KMS-11 (cell line): ENCODE measurements around the gene KRTAP10-11.
"Not testable (repeated sequence)": the region's sequence is repeated elsewhere in the genome, so short reads cannot be mapped to it uniquely, and the experiment has no call there.

Experiments used
- H2AFZ ChIP-seq: fragments of 200-600 bp; sonication (generic); 2 replicates; pipeline ENCODE4 v1.6.1; 2016; ENCODE audit warnings: antibody characterized with exemption, mixed run types, low read depth
- H3K27ac ChIP-seq: fragments of 200-600 bp; sonication (generic); 2 replicates; pipeline ENCODE4 v1.6.1; 2016; ENCODE audit warnings: mild to moderate bottlenecking, mixed run types
- H3K27me3 ChIP-seq: fragments of 200-600 bp; sonication (generic); 2 replicates; pipeline ENCODE4 v1.6.1; 2017; ENCODE audit warnings: mild to moderate bottlenecking, low read depth, mixed run types, moderate library complexity; ENCODE audit not compliant: insufficient read depth
- H3K36me3 ChIP-seq: fragments of 200-600 bp; sonication (generic); 2 replicates; pipeline ENCODE4 v1.6.1; 2017; ENCODE audit warnings: mild to moderate bottlenecking, mixed run types; ENCODE audit not compliant: insufficient read depth
- H3K4me1 ChIP-seq: fragments of 200-600 bp; sonication (generic); 2 replicates; pipeline ENCODE4 v1.6.1; 2016; ENCODE audit warnings: mild to moderate bottlenecking, low read depth, mixed run types; ENCODE audit not compliant: poor library complexity, severe bottlenecking
- H3K4me2 ChIP-seq: fragments of 200-600 bp; sonication (generic); 2 replicates; pipeline ENCODE4 v1.7.0; 2016; ENCODE audit warnings: mild to moderate bottlenecking, mixed run types
- H3K4me3 ChIP-seq: fragments of 200-600 bp; sonication (generic); IDR thresholded peaks from 2 replicates; pipeline ENCODE4 v1.6.1; 2017; ENCODE audit warnings: low read depth, low read length, mixed read lengths; ENCODE audit not compliant: insufficient read depth
- H3K79me2 ChIP-seq: fragments of 200-600 bp; sonication (generic); 2 replicates; pipeline ENCODE4 v1.6.1; 2016; ENCODE audit warnings: low read depth, mixed run types; ENCODE audit not compliant: insufficient read depth
- H3K9ac ChIP-seq: fragments of 200-600 bp; sonication (generic); 2 replicates; pipeline ENCODE4 v1.6.1; 2016; ENCODE audit warnings: mild to moderate bottlenecking, mixed run types
- H4K20me1 ChIP-seq: fragments of 200-600 bp; sonication (generic); 2 replicates; pipeline ENCODE4 v1.6.1; 2016; ENCODE audit warnings: mild to moderate bottlenecking, mixed run types; ENCODE audit not compliant: insufficient read depth
- TF ChIP-seq, protein P1 (sequence below): fragments of 200-600 bp; sonication (generic); conservative IDR thresholded peaks from 2 replicates; pipeline ENCODE4 v1.6.1; 2017; ENCODE audit warnings: low read depth, mild to moderate bottlenecking, antibody characterized with exemption, low read length, moderate library complexity, mixed read lengths

The KRTAP10-11 gene

DNA sequence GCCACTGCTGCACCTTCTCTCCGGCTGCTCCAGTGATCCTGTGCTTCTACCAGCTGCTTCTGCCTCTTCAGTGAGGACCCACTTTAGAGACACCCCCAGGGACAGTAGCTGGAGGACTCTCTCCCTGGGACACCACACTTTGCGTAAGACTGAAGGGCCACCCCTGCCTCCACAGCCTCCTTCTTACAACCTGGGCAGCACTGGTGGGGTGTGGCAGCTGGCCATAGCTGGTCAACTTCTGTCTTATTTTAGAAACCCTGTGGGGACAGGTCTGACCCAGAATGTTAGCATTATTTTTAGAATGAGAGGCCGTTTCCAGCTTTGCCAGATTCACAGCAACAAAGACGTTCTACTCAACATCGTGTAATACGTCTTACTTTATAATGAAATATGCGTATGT lies 20.5 kb upstream of the KRTAP10-11 start:
- H3K36me3 ChIP-seq: no peaks in the 10 kb centered on the region
- H3K4me2 ChIP-seq: no peak overlapping the region
- TF ChIP-seq, protein P1, sequence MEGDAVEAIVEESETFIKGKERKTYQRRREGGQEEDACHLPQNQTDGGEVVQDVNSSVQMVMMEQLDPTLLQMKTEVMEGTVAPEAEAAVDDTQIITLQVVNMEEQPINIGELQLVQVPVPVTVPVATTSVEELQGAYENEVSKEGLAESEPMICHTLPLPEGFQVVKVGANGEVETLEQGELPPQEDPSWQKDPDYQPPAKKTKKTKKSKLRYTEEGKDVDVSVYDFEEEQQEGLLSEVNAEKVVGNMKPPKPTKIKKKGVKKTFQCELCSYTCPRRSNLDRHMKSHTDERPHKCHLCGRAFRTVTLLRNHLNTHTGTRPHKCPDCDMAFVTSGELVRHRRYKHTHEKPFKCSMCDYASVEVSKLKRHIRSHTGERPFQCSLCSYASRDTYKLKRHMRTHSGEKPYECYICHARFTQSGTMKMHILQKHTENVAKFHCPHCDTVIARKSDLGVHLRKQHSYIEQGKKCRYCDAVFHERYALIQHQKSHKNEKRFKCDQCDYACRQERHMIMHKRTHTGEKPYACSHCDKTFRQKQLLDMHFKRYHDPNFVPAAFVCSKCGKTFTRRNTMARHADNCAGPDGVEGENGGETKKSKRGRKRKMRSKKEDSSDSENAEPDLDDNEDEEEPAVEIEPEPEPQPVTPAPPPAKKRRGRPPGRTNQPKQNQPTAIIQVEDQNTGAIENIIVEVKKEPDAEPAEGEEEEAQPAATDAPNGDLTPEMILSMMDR: no peak
- no peaks in the 10 kb centered on the region for H3K4me1 ChIP-seq
- H3K79me2 ChIP-seq: no peaks in the 10 kb centered on the region
- no peaks in the 10 kb centered on the region for H4K20me1 ChIP-seq
- no peak overlapping the region for H2AFZ ChIP-seq
- no peak overlapping the region for H3K9ac ChIP-seq
- no peak overlapping the region for H3K4me3 ChIP-seq
- peaks cover 18% of the 10 kb centered on the region for H3K27me3 ChIP-seq
- H3K27ac ChIP-seq: no peak overlapping the region

DNA sequence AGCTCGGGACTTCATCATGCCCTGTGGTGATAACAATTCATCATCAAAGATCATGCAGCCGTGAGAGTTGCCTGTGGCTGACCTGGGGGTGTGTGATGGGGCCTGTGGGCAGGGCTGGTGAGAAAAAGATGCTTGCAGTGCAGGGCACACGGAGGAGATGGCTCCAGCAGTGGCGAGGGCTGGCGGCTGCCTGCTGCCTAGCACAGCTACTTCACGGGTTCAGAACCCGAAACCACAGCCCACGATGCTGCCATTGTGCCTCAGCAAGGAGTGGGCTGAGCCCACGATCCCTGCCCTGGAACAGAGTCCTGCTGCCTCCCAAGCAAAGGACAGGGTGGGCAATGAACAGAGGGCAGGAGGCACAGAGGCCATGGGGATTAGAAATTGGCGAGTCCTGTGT lies 20.0 kb upstream of the KRTAP10-11 start:
- H3K4me3 ChIP-seq: no peak overlapping the region
- TF ChIP-seq, protein P1: no peak
- H4K20me1 ChIP-seq: no peaks in the 10 kb centered on the region
- no peaks in the 10 kb centered on the region for H3K36me3 ChIP-seq
- H2AFZ ChIP-seq: no peak overlapping the region
- no peak overlapping the region for H3K4me2 ChIP-seq
- no peak overlapping the region for H3K27ac ChIP-seq
- H3K4me1 ChIP-seq: no peaks in the 10 kb centered on the region
- H3K9ac ChIP-seq: no peak overlapping the region
- H3K79me2 ChIP-seq: no peaks in the 10 kb centered on the region
- H3K27me3 ChIP-seq: peaks cover 14% of the 10 kb centered on the region

DNA sequence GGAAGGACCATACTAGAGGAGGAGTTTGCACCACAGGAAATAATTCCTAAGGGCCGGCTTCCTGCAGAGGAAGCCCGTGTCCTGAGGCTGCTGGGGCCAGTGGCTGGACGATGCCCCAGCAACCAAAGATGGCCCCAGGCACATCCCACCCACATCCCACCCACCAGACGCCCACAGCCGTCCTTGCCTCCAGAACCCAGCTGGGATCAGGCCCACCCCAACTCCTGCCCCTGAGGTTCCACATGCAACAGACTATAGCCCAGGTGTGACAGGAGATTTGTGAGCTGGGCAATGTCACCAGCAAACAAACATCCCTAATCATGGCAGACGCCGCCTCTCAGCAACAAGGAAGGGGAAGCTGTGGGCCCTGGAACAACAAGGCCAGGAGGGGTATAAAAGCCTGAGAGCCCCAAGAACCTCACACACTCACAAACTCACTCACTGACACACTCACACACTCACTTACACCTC lies 19.5 kb upstream of the KRTAP10-11 start, which contains the start of gene KRTAP10-9:
TSS of gene KRTAP10-9 (plus strand) at position 421 of the 471 bp plus-strand sequence. CDS start 79 bp downstream, outside the sequence.
- Histone ChIP-seq H3K9ac (no peak within 1 kb of the TSS), H3K4me2 (no peak within 1 kb of the TSS), H3K4me1 (no peaks in the 10 kb centered on the region), H3K4me3 (no peak within 1 kb of the TSS), H3K27ac (no peak within 1 kb of the TSS), H2AFZ (no peak within 1 kb of the TSS), H3K27me3 (peaks cover 12% of the 10 kb centered on the region), H4K20me1 (no peaks in the 10 kb centered on the region), H3K79me2 (no peaks in the 10 kb centered on the region), H3K36me3 (no peaks in the 10 kb centered on the region)
- TF ChIP-seq, protein P1: no peak

DNA sequence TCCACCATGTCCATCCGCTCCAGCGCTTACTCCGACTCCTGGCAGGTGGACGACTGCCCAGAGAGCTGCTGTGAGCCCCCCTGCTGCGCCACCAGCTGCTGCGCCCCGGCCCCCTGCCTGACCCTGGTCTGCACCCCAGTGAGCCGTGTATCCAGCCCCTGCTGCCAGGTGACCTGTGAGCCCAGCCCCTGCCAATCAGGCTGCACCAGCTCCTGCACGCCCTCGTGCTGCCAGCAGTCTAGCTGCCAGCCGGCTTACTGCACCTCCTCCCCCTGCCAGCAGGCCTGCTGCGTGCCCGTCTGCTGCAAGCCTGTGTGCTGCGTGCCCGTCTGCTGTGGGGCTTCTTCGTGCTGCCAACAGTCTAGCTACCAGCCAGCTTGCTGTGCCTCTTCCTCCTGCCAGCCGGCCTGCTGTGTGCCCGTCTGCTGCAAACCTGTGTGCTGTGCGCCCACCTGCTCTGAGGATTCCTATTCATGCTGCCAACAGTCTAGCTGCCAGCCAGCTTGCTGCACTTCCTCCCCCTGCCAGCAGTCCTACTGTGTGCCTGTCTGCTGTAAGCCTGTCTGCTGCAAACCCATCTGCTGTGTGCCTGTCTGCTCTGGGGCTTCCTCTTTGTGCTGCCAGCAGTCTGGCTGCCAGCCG lies 18.9 kb upstream of the KRTAP10-11 start:
- not testable (repeated sequence) for H3K27ac ChIP-seq, H3K4me1 ChIP-seq, H3K27me3 ChIP-seq, H3K36me3 ChIP-seq, H3K79me2 ChIP-seq, H3K4me2 ChIP-seq, H4K20me1 ChIP-seq, H2AFZ ChIP-seq, H3K9ac ChIP-seq, H3K4me3 ChIP-seq

DNA sequence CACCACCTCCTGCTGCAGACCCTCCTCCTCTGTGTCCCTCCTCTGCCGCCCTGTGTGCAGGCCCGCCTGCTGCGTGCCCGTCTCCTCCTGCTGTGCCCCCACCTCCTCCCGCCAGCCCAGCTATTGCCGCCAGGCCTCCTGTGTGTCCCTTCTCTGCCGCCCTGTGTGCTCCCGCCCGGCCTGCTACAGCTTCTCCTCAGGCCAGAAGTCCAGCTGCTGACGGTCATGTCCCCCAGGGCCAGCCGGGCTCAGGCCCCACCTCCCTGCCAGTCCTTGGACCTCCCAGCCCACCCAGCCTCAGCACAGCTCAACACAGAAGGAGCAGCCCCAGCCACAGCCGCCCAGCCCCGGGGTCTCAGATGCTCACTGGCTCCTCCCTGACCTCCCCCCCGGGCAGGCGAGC lies 18.4 kb upstream of the KRTAP10-11 start:
- not testable (repeated sequence) for H3K4me3 ChIP-seq, H4K20me1 ChIP-seq, H3K9ac ChIP-seq, H3K36me3 ChIP-seq, H3K27ac ChIP-seq, H3K4me1 ChIP-seq, H3K4me2 ChIP-seq, H3K27me3 ChIP-seq, H3K79me2 ChIP-seq, H2AFZ ChIP-seq
